DLD1 (cell line): ENCODE results near the gene PQBP1.

Experiments used
- in situ Hi-C: cut with HindIII; loops from 2 replicates; pipeline ENCODE4 v1.10.0; 2017; ENCODE audit warnings: low sequenced_read_pairs

PQBP1 gene

GRCh38 chrX:48901069-48901468 is 3.3 kb downstream of the PQBP1 start:
- in situ Hi-C loops, result no loop called here

GRCh38 chrX:48902135-48902534 is 4.4 kb downstream of the PQBP1 start:
- in situ Hi-C loops, result no loop called here

GRCh38 chrX:48902776-48903175 is 5.0 kb downstream of the PQBP1 start:
- in situ Hi-C loops, result no loop called here

GRCh38 chrX:48903290-48903689 is 5.6 kb downstream of the PQBP1 start:
- in situ Hi-C loops, result no loop called here

- in situ Hi-C loops, result no loop called here
Observed at GRCh38 chrX:48904180-48904579, 6.5 kb downstream of the PQBP1 start.

- in situ Hi-C loops, result no loop called here
Observed at GRCh38 chrX:48904626-48905025, 6.9 kb downstream of the PQBP1 start.

GRCh38 chrX:48905090-48905790 is 7.5 kb downstream of the PQBP1 start:
- in situ Hi-C loops, result no loop called here

GRCh38 chrX:48908600-48908999 is 10.9 kb downstream of the PQBP1 start:
- in situ Hi-C loops, result no loop called here

GRCh38 chrX:48909703-48910294 is 12.1 kb downstream of the PQBP1 start:
- in situ Hi-C loops, result no loop called here

- in situ Hi-C loops, result no loop called here
Observed at GRCh38 chrX:48910926-48911411, 13.2 kb downstream of the PQBP1 start.

- in situ Hi-C loops, result no loop called here
Observed at GRCh38 chrX:48911412-48912182, 13.9 kb downstream of the PQBP1 start, which contains the start of gene SLC35A2. Gene SLC35A2, minus strand, starts transcription at chrX:48911646. Its CDS starts 10 bp downstream, at chrX:48911636.

GRCh38 chrX:48913605-48914366 is 16.1 kb downstream of the PQBP1 start:
- in situ Hi-C loops, result no loop called here

- in situ Hi-C loops, result no loop called here
Observed at GRCh38 chrX:48914593-48915493, 17.1 kb downstream of the PQBP1 start.

- in situ Hi-C loops, result no loop called here
Observed at GRCh38 chrX:48917139-48918001, 19.6 kb downstream of the PQBP1 start.

- in situ Hi-C loops, result no loop called here
Observed at GRCh38 chrX:48918301-48918642, 20.5 kb downstream of the PQBP1 start.

- in situ Hi-C loops, result no loop called here
Observed at GRCh38 chrX:48918643-48919340, 21.1 kb downstream of the PQBP1 start, which contains the start of gene PIM2. Gene PIM2, minus strand, starts transcription at chrX:48919024. Its CDS starts 190 bp downstream, at chrX:48918834.

GRCh38 chrX:48919360-48919841 is 21.7 kb downstream of the PQBP1 start:
- in situ Hi-C loops, result no loop called here
